GM19035 (cell line): ENCODE data around the gene CHD5.
"Not testable (repeated sequence)": the region's sequence is repeated elsewhere in the genome, so short reads cannot be mapped to it uniquely, and the experiment has no call there.

ENCODE experiments used
- ATAC-seq: cut with Tn5 transposase; IDR thresholded peaks from one replicate; pipeline ENCODE4 v1.9.1; 2021; ENCODE audit not compliant: unreplicated experiment

CHD5 gene

DNA sequence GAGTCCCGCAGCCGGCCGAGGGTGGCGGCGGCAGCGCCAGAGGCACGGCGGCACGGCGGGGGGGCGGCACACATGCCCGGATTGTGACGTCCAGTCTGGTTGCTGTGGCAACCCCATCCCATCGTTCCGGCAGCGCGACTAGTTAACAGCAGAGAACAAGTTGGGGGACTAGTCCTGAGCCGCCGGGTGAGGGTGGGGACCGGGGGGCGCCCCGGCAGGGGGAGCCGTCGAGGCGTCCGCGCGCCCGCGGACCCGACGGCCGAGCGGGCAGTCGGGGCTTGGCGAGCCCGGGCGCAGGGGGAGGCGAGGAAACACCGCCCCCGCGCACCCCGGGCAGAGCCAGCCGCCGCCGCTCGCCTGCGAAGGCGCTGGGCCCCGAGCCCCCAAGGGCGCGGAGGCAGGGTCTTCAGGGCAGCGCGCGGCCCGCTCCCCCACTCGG, at the start of gene CHD5:
TSS of gene CHD5 (minus strand) at position 54 of the 439 bp plus-strand sequence. CDS start 298 bp downstream, outside the sequence.
- no peak for ATAC-seq

DNA sequence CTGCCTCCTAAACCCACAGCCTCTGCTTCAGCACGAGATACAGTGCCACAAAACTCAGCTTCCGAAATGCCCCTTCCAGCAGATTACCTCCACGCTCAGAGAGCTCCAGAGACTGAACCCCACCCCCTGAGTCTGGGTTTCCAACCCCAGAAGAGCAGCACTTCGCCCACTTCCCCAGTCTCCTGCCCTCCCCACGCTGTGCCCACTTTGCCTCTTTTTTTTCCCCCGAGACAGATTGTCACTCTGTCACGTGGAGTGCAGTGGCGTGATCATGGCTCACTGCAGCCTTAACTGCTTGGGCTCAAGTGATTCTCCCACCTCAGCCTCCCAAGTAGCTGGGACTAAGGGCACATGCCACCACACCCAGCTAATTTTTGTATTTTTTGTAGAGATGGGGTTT, 45.5 kb upstream of the CHD5 start:
- ATAC-seq = no peak

DNA sequence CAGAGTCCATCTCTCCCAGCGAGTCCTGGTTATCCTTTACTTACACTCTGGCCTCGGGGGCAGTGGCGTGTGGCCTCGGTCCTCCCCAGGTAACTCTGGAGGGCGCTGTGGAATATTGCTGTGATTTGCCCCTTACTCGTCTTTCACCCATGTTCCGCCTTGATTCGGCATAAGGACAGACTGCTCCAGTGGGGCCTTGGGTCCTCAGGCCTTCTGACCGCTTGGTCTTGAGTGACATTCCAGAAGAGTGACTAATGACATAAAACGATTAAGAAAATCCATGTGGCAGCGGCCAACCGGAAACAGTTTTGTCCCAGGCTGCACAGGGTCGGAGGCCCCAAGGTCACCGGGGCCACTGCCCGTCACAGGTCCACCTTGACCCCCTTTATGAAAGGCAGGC, 44.6 kb upstream of the CHD5 start:
- no peak for ATAC-seq

DNA sequence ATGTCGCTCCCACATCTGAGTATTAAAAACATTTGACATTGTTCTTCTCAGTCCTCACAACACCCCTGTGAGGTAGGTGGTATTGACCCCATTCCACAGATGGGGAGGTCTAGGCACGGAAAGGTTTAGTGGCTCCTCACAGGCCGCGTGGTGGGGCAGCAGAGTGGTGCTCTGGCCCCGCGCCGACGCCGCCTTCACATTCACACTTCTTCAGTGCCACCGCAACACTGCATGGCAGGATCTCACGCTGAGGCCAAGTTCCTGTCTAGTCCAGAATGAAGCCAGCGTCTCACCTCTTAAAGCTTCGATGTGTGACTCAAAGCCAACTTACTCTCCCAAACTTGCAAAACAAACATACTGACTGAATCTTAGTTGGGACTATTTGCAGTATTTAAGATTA, 43.5 kb upstream of the CHD5 start:
- no peak for ATAC-seq

DNA sequence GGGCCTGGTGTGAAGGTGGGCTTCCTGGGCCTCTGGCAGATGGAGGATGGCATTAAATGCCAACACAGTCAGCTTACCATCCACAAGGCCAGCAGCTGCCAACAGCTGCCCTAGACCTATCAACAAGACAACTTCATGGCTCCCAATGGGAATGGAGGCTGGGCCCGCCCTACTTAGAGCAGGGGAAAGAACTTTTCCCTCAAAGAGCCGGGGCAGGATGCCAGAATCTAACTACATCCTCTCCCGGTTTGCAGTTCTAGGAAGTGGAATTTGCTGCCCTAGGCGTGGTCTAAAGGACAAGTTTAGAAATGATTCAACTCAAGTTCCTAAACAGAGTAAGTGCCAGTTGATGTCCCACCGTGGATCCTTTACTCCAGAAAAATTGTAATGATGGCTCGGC, 42.5 kb upstream of the CHD5 start:
- ATAC-seq = no peak

DNA sequence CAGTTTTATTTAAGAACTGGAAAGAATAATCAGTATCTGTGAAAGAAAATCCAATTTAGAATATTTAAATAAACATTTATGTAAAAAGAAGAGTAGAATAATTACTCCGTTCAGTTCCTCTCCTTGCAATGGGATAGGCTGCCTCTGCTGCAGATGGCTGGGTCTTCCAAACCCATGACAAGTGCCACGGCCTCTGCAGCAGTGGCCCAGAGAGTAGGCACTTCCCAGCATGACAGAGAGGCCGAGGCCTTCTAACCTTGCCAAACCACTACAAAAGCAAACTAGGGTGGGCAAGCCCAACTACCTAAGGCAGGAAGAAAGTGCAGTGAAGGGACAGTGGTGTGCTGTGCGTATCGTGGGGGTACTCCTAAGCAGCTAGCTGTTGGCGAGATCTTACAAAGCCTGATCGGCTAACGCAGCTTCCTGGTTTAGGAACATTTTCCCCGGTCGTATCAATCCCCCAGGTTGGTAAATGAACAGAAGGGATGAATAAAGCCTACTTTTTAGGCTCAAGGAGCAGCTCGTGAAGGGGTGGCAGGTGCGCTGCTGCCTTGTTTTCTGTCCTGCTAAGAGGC, 41.2 kb upstream of the CHD5 start:
- ATAC-seq = no peak

DNA sequence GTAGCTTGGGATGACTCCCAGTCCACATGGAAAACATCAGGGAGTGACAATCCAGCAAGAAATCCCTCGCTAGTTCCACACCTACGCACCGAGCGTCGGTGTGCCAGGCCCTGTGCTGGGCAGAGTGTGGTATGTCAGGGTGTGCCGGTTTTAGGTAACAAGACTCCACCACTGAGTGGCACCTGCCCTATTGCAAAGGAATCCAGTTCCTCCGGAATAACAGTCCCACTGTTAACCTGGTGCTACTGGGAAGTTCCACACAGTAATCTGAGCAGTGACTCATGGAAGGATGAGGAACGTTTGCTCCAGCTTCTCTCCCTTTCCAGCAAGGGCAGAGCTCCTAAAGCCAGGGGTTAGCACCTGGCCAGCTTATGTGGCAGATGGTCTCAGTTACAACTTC, 40.1 kb upstream of the CHD5 start:
- no peak for ATAC-seq

DNA sequence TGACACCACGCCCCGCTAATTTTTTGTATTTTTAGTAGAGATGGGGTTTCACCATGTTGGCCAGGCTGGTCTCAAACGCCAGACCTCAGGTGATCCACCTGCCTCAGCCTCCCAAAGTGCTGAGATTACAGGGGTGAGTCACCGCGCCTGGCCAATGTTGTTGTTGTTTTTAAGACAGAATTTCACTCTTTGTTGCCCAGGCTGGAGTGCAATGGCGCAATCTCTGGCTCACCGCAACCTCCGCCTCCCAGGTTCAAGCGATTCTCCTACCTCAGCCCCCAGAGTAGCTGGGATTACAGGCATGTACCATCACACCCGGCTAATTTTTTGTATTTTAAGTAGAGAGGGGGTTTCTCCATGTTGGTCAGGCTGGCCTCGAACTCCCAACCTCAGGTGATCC, 39.5 kb upstream of the CHD5 start:
- ATAC-seq = not testable (repeated sequence)

DNA sequence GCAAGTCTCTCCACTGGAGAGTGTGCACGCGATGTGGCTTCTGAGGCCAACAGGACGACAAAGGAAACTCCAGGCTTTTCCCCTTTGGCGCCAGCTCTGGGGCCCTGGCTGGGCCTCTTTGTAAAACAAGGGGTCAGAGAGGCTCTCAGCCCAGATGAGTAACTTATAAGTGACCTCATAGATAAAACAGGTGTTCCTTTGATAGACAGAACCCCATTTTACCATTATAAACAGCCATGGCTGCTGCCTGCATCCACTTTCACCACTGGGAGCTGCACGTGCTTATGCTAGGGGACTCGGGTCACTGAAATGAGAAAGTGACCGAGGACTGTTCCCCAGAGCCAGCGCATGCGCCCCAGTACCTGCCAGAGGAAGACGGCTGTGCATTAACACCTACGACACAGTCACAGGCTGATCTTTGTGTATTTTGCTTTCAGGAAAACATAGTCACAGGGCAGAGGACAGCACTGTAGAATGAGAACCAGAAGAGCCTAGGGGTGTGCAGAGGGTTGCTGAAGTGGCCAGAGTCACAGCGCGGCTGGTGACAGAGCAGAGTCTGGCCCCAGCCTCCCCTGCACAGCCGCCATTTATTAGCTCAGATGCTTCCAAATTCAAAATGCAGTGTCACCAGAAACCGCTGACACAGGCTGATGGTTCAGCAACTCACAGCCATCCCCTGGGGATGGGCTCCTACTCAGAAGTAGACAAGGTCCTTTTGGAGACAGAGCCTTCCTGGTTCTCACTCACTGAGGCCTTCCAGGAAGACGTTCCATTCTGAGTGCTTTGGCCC, 38.4 kb upstream of the CHD5 start:
- no peak for ATAC-seq

DNA sequence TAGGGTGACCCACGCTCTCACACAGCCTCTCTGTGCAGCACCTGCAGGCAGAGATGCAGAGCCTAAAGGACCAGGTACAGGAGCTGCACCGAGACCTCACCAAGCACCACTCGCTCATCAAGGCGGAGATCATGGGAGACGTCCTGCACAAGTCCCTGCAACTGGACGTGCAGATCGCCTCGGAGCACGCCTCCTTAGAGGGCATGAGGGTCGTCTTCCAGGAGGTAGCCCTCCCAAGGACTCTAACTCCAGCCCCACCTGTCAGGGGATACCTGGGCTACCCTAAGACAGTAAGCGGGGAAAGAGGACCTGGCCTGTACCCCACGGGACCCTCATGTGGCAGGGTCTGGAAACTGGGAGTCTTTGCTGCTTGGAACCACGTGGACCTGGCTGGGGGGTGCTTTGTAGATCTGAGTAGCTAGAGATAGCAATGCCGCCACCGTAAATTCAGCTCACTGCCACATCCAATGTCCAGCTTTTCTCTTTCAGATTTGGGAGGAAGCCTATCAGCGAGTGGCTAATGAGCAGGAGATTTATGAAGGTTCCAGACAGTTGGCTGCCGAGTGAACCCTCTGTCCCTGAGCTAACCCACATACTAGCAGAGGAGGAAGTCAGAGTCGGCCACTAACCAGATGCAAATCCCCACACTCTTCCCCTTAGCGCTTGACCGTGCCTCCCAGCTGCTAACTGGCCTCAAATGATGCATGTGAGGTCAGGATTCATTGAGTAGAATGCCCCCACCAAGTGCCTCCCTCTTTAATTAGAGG, 32.3 kb upstream of the CHD5 start:
- no peak for ATAC-seq

DNA sequence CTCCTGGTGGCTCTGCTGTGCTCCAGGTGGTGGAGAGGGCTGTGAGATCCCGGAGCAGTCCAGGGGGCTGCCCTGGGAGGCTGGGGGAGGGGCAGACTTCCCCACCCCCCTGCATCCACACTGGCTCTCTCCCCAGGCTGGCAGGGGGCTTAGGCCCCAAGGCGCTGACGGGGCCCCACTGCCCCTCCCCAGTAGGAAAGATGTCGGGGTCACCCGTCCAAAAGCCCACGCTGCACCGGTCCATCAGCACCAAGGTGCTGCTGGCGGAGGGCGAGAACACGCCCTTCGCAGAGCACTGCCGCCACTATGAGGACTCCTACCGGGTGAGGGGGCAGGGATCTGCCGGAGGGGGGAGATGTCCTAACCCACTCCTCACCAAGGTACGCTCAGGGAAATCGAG, 31.6 kb upstream of the CHD5 start:
- no peak for ATAC-seq

DNA sequence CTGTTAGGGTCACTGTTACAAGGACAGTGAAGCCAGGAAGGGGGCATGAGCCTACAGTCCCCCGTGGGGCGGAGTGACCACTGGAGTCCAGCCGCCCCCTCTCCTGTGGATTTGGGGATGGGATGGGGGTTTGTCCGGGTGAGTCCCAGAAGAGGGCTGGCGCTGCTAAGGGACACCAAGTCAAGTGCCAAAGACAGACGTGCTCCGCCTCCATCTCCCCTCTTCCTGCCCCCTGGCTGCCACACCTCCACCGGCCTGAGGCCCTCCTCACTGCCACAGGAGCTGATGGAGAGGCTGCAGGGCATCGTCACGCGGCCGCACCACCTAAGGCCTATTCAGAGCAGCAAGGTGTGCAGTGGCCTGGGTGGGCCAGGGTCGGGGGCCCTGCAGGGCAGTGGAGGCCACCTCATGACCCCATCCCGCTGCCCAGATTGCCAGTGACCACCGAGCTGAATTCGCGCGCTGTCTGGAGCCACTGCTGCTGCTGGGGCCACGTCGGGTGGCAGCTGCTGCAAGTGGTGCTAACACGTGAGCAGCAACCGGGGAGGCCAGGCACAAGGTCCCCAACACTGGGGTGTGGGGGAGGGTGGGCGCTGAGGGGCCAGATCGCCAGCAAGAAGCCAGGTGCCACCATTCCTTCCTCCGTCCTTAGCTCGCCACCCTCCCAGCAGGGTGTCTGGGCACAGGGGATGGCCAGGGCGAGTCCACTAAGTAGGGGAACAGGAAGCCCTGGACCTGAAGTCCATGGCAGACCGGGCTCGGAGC, 30.7 kb upstream of the CHD5 start:
- no peak for ATAC-seq

DNA sequence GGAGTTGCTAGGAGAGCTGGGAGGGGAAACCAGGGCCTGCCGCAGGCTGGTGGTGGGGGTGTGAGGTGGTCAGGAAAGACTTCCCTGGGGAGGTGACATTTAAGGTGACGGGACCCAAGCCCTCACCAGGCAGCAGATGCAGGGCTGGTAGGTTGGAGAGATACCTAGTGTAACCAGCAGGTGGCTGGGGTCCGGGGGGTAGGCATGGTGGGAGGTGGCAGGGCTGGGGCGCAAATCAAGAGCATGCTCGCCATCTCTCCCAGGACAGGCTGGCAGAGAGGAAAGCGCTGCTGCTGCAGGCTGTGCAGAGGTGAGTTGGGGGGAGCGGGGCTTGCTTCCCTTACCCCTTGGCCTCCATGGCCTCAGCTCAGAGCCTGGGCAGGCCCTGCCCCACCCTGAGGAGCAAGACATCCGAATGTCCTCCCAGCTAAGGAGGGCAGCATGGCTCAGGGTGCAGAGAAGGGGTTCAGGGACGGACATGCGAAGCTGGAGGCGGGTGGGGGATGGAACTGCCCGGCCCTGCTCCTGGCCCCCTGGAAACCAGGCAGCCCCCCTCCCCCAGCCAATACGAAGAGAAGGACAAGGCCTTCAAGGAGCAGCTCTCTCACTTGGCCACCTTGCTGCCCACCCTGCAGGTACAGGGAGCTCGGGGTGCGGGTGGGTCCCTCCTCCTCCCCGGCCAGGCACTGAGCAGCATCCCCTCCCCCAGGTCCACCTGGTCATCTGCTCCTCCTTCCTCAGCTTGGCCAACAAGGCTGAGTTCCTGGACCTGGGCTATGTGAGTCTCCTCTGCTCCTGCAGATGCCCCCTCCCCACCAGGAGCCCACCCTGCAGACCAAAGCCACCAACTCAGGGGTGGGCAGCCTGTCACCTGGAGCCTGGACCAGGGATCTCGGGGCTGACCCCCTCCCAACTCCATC, 29.8 kb upstream of the CHD5 start:
- ATAC-seq = no peak

DNA sequence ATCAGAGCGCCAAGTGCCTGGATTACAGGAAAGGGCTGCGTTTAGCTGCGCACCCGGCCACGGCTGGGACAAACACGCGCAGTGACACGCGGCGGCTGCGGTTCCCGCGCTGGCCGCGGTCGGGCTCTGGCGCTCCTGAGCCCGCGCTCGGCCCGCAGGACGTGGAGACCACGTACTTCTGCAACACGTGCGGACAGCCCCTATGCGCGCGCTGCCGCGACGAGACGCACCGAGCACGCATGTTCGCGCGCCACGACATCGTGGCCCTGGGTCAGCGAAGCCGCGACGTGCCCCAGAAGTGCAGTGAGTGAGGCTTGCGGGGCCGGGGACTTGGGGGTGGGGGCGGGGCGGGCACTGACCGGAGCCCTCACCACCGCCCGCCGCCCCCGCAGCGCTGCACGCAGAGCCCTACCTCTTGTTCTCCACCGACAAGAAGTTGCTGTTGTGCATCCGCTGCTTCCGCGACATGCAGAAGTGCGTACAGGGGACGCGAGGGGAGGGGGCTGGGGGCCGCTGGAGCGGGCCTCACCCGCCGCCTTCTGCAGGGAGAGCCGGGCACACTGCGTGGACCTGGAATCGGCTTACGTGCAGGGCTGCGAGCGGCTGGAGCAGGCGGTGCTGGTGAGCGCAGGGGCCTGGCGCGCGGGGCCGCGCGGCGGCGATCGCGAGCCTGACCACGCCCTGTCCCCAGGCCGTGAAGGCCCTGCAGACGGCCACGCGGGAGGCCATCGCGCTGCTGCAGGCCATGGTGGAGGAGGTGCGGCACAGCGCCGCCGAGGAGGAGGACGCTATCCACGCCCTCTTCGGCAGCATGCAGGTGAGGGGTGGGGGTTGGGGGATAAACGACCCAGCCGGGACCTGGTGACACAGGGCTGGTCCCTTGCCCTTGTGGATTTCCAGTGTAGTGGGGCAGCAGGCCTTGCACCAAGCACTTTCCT, 28.9 kb upstream of the CHD5 start:
- no peak for ATAC-seq

DNA sequence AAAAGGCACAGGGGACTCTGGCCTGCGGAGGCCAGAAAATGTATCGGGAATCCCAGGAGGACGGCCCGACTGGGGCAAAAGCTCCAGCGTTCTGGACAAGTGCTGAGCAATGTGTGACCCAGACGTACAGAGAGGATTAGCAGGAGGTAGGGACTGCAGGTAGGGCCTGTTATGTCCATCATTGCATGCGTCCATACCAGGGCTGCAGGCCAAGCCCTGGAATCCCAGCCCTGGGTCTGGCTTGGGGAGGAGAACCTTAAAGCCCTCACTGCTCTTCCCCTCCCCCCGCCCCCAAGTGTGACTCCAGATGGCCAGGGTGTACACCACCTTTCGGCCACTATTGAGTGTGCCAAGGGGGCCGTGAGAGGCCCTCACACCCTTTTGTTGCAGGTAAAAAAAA, 27.8 kb upstream of the CHD5 start:
- ATAC-seq = no peak

DNA sequence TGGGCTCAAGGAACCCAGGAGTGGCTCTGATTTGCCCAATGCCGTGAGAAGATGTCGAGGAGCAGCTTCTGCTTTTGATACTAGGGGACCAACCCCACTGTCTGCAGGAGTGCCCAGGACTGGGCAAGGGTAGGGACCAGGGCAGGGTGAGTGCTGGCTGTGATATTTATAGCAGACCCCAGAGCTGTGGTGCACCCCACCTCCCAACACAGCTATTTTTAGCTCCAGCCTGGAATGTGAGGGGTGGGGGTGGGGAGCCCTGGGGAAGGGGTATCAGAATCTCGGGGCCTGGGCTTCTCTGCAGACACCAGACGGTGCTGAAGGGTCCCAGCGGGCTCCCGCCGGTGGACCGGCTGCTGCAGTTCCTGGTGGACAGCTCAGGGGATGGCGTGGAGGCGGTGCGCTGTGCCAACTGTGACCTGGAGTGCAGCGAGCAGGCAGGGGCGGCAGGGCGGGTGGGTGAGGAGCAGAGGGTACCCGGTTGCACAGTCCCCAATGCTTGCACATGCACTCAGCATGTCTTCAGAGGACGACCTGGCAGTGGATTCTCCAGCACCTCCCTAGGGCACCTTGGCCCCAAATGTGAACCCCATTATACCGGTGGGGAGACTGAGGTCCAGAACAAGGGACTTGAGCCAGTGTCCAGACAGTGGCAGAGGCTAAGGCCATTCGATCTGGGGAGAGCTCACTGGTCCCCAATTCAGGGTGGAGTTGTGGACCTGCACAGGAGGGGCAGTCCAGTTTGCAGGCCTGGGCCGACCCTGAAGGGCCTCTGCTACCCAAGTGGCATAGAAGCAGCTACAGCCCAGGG, 27.2 kb upstream of the CHD5 start:
- ATAC-seq = no peak

DNA sequence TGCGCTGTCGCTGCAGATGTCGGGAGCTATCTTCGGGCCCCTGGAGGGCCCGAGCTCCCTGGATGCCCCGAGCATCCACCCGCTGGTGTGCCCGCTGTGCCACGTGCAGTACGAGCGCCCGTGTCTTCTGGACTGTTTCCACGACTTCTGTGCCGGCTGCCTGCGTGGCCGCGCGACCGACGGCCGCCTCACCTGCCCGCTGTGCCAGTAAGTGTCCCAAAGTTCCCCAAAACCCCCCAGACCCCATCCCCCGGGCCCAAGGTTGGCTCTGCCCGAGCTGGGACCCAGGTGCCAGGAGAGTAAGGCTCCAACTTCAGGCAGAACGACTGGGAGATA, 26.4 kb upstream of the CHD5 start:
- no peak for ATAC-seq

DNA sequence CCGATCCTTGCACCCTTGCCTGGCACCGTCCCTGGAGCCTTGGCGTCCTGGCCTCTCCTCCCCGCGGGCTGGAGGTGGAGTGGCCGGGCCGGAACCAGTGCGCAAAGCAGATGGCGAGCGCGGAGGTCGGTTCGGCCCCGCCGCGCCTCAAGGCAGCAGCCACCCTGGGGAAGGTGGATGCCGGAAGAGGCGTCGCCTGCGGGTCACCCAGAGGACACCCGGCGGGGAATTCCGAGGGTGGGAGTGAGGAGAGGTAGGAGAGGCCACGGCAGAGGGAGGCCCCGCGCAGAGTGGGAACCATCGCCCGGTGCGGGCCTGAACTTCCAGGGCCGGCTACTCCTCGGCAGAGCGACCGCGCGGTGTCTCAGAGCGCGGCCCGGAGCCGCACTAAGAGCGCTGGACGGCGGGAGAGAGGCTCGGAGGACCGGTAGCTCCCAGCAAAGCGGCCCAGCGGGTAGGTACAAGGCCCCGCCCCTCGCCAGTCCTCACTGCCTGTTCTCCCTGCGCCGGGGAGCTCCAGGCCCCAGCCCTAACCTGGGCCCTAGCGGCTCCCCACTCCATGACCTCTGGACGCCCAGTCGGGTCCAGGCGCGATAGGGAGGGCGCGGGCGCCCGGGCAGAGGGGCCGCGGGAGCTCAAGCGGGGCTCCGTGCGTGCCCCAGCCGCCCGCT, 25.9 kb upstream of the CHD5 start, which contains the start of gene RNF207:
TSS of gene RNF207 (plus strand) at position 271 of the 671 bp plus-strand sequence. CDS start 417 bp downstream, outside the sequence.
- ATAC-seq = no peak
